GDM1 (cell line): ENCODE results near the gene MBNL1.

Source experiments
- DNase-seq: peaks from one replicate; lab custom pipeline; 2025; lab: John Stamatoyannopoulos, UW

Gene MBNL1

DNA sequence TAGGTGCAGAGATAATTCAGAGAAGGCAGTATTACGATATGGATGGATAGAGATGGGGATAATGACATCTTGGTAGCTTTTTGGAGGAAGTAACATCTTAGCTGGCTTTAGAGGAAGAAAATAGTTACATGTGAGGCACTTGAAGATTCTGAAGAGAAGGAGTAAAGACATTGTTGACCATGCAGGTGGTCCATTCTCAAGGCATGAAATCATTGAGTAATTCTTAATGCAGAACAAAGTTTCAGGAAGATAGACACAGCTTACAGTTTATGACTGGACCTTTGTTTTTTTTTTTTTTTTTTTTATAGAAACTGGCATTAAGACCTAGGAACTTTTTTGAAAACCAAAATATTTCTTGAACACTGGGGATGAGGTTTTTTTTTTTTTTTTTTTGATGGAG lies 28.2 kb downstream of the MBNL1 start:
- DNase-seq, result no peak

DNA sequence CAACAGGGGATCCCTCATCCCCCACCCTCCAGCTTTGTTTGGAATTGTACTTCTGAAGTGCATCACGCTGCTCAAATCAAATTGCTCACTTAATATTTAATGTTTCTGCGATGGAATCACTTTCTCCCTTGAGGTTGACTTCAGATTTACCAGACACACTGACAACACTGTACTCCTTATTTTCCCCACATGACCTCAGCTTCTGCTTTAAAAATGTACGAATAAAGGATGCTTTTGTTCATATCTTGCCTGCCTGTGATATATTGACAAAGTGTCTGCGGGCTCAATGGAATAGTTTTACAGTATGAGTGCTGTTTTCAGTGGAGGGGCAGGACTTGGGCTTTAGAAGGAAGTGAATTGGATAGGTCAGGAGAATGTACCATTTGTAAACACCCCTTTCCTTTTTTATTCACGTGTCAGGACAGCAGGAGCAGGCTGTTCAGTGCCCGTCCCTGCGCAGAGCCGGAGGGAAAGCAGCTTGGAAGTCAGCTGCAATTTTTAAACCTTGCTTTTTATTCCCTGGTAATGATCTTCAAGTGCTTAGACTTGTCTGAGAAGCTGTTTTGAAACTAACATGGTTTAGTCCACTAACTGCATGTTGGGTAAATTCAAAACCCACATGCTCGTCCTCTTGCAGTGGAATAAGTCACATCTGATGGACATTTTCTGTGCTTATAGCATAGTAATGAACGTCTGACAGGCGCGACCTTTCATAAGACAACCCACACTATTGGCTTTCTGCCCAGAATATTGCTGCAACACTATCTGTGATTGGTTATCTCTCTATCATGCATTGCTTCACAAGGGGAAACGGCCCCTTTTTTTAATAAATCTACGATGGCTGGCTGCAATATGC lies 29.9 kb downstream of the MBNL1 start:
- DNase-seq, result no peak

DNA sequence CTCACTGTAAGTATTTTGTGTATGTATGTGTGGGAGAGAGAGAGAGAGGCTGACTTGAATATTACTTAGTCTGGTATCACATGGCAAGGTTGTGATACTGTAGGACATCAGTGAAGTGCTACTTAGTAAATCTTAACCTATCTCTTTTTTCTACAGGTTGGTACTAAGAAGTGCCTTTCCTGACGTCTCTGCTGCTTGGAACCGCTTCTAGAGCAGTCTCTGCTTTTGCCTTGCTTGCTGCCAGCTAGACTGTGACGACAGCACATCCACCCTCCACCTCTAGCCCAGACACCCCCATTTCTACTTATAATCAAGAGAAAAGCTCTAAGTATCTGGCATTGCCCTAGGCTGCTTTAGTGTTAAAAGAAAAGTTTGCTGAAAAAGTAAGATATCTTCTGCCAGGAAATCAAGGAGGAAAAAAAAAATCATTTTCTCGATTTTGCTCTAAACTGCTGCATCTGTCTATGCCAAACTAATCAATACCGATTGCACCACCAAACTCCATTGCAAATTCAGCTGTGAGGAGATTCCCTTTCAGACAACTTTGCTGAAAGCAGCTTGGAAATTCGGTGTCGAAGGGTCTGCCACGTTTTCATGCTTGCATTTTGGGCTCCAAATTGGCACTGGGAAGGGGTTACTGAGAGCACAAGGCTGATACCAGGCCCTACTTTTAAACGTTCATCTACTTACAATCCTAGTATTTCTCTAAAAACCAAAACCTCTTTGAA lies 30.7 kb downstream of the MBNL1 start:
- no peak for DNase-seq

DNA sequence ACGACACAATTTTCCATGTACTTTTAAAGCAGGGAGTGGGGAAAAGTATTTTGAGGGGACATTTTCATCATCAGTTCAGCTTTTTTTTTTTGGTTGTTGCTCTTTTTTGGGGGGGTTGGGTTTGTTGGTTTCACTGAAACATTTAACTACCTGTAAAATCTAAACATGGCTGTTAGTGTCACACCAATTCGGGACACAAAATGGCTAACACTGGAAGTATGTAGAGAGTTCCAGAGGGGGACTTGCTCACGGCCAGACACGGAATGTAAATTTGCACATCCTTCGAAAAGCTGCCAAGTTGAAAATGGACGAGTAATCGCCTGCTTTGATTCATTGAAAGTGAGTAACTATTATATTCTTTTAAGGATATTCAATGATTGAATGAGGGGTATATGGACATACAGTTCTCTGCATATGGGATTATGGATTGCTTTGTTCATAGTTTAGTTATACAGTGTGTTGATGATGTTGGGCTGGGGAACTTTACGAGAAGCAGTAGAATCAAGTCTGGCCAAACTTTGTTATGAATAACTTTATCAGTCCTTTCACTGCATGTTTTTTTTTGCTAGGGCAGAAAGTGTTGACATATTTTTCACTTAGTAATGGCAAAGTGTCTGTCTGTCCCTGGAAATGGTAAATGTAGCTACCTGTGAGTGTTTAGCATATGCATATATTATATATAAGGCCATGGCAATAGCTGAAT lies 31.5 kb downstream of the MBNL1 start:
- DNase-seq, result no peak

DNA sequence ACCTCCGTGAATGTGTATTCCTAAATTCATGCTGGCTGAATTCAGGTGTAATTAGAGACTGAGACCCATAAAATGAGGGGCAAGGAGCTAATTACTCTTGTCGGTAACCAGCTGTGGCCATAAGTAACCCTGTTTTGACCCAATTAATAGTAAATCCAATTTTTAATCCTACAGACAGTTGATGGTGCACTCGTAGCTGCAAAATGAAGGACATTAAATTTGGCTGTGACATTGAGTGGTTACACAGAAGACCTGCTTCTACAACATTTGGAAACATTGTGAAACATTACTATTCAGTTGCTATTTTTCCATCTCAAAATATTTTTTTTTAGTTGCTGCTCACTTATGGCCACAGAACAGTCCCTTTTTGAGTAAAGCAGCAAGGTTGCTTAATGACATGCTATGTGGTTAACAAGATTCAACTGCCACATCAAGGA lies 33.0 kb downstream of the MBNL1 start:
- no peak for DNase-seq

DNA sequence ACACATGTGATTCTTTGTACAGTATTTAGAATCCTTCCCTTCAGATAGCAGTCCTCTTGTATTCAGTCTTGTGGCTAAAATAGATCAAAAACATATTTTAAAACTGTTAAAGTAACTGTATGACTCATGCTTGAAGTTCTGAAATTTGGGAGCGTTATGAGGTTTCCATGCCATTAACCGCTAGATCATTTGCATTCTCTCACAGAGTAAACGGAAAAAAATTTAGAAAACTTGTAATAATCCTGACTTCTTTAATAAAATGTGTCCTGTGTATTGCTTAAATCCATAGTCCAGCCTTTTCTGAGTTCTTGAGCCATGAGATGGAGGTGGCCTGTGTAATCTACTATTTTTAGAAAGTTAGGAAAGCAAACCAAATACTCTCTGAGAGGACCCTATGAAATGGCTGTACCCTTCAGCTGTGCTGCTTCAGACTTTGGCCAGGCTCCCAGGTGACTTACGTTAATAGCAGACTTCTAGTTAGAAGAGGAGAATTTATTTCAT lies 33.8 kb downstream of the MBNL1 start:
- no peak for DNase-seq

DNA sequence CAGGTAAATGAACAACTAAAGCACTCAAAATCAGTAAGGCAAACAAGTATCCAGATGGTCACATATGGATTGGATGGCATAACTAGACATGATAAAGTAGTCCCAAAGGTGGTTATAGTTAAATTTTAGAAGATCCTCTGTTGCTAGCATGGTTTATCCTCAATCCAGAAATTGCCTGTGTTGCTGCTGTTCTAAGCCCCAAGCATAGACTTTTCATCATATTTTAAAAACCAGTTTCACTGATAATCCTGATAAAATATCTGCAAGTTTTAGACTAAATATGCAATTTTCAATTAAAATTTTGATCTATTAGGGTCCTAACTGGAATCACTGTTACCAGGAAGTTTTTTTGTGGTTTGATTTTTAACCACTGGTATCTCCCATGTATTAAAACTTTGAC lies 35.4 kb downstream of the MBNL1 start:
- DNase-seq, result no peak

DNA sequence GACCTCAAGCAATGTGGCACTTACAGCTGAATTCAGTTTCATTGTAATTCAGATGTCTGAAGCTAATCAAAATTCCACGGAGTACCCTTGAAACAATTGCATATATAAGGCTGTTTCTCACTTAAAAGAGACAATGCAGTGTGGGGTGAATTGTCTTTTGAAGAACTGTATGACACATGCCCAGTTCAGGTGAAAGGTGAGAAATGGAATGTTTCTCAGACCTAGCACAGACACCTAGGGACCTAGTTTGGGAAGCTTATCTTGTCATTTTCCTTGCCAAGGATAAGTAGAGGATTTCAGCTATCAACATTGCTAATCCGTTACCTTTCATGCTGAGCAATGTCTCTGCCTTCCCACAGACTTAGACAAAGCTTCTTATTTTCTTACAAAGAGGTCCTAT lies 36.3 kb downstream of the MBNL1 start:
- no peak for DNase-seq

DNA sequence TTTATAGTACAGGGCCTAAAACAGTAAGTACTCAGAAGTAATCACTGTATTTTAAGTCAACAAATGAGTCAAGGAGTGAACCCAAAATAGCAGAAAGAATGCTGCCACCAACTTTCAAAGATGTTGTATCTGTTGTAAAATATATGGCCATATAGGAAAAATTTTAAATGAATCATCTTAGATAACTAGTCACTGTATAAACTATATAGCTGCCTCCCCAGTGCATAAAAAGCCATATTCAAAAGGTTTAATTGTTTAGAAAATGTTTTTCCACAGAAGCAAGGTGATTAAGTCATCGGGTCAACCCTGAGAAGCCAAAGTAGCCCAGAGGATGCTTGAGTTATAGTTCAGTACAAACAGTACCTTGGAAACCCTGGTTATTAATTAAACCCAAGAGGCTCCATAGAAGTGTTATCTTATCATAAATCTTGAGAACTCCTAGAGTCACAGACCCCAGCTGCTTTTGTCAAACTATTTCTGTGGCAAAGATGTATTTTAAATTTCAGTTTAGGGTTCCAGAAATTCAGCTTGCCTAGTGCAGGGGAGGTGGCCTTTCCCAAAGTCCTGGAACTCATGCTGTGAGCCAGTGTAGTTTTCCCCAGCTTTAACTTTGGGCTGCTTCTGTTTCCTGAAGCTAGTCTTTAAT lies 39.2 kb downstream of the MBNL1 start:
- DNase-seq, result no peak

DNA sequence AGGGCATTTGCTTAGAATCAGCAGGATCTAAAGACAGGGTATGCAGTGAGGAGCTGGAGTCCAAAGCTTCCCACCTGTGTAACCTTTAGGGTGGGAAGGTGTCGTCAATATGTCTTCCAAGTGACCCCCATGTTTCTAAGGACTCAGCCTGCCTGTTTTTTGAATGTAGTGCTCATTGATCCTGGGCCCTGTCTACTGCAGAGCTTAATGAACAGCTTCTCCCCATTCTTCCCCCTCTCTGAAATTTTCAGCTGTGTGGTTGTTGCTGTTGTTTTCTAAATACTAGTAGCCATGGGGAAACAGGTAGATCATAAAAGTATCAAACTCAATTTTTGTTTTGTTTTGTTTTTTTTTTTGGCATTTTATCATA lies 39.7 kb downstream of the MBNL1 start:
- no peak for DNase-seq

DNA sequence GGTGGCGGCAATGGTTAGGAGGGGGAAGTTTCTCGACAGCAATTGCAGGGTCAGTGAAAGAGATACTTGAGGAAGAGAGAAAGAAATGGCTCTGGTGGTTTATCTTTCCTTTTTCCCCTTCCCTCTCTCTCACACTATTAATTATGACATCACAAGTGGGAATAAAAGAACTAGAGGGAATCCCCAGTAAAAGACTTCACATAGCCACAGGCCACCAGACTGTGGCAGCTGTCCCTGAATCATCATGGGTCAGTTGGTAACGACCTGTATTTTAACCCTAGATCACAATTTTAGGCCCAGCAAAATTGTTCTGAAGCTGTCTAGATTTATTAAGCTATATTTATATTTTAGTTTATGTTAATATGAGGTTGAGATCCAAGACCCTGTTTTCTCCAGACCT lies 40.3 kb downstream of the MBNL1 start:
- DNase-seq, result no peak

DNA sequence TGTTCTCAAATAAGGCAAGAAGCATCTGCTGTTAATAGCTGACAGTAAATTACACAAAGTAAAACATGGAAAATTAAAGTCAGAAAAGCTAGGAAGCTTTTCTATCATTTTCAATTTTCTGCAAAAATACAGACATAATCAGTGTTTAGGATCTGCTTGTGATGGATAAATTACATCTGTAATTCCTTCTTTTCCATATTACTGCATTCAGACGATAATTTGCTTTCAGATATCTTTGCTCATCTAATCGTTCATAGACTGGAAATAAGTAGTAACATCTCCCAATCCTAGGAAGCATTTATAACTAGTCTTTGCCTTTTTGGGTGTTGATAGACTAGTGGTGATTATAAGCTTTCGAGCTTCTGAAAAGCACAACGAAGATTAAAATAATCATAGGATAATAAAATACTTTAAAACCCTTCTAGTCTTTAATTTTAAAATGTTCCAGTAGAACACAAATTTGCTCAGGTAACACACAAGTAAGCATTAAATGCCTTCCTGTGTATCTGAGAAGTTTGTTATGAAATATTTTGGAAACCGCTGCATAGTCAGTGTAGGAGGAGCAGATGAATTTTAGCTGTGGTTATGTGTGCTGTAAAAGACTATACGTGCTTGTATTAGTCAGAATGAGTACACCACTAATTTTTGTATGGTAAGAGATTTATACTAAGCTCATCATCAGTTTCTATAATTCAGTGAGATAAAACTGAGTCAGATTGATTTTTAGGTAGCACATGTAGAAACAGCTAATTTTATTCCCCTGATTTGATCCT lies 41.0 kb downstream of the MBNL1 start:
- no peak for DNase-seq

DNA sequence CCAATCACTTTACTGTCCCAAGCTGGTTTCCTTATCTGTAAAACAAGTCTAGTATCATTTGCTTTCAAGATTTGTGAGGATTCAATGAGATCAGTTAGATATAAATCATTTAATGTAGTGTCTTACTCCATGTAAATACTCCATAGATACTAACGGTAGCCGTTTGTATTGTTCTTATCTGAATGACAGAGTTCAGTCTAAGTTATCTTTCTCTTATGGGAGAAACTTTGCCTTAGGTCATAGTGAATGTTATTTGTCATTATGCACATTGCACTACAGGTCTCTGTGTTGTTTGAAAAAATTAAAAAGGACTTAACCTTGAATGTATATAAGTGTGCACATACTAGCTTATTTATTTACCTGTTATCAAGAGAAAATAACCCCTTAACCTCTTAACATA lies 44.7 kb downstream of the MBNL1 start:
- no peak for DNase-seq

DNA sequence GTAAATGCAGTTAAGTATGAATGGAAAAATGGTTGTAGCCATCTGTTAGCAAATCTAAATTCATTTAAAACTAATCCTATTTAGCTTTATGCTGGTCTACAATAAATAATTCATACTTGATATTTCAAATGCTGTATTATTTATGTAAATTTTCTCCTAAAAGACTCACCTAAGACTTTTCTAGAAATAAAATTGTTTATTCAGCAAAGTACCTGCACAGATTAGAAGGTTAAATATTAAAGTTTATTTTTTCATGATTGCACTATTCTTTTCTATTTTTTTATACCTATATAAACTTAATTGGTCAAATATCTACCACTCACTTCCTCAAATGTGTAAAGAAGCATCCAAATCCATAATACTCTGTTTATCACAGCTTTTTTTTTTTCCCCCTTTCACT lies 45.2 kb downstream of the MBNL1 start:
- DNase-seq, result no peak

DNA sequence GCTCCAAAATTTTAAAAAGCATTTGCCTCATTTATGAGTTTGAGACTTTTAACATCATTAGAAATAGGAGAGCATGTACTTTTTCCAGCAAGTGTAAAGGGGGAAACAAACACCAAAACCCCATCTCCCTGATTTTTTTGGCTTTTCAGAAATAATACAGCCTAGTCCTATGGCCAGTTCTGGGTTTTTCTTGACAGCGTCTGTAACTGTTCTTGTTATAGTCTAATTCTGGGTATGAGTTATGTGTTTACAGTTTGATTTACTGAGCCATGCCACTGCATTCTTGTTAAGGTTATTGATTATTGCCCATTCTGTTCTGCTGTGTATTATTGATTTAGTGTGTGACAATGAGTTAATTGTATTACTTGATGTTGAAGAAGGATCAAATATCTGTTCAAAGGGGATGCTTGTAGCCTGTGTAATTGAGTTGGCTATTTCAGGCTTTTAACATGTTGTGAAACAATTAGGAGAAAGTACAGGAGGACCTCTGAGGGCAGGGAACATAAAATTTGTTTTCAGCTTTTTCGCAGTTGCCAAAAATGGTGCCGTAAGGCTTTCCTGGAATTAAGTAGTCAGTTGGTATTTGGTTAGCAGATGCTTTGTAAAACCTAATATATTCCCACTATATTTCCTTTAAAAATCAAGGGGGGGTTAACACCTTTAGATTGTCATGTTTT lies 46.1 kb downstream of the MBNL1 start:
- no peak for DNase-seq

DNA sequence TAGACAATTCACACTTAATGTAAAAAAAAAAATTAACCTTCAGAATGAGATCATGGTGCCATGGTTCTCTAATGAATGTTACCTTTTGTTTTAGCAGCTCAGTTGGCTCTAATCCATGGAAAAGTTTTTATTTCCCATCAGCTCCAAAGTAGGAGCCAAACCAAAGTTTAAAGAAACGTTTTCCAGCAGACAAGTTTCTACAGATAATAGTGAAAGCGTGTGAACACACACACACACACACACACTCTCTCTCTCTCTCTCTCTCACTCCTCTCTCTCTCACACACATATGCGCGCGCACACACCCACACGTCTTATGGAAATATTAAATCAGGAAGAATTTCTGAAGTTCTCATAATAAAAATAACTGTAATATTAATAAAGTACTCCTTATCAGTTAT lies 46.9 kb downstream of the MBNL1 start:
- DNase-seq, result no peak

DNA sequence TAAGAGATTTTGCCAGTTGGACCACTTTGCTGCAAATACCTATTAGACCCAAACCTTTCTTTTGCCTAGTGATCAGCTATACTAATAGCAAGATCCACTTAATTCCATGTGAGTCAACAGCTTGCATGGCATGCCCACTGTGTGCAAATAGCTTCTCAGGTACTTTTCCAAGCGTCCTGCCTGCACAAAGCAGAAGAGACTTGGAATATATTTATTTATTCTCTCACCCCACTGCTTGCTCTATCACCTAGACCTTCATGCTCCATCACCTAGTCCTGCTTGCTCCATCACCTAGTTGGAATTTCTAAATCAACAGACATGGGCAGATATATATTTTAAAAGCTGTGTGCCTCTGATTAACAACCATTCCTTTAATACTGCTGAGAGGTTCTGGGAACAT lies 47.6 kb downstream of the MBNL1 start:
- no peak for DNase-seq

DNA sequence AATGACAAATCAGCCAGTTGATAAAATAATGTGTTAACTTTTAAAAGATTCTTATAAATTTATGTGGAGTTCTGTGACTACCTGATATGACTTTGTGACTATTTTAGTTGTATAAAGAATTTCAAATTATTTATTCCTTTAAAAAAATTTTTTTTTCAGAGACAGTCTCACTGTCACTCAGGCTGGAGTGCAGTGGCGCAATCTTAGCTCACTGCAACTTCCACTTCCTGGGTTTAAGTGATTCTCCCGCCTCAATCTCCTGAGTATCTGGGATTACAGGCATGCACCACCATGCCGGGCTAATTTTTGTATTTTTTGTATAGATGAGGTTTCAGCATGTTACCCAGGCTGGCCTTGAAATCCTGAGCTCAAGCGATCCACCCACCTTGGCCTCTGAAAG lies 48.5 kb downstream of the MBNL1 start:
- DNase-seq, result no peak

DNA sequence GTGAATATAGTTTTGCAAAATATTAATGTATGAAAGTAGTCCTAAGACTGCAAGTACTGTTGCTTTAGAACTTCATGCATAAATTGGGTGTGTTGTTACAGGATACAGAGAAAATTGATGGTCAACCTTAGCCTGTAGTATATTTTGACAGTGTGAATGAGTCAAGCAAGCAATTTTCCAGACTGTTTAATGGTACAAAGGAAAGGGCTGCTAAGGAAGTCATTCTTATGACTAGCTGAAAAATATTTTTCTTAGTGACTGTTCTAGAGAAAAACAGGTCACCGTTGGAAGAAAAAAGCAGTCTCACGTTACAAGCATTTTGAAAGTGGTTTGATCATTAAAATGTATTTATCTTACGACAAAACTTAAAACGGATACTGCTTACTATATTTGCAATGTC lies 49.2 kb downstream of the MBNL1 start:
- DNase-seq, result no peak

DNA sequence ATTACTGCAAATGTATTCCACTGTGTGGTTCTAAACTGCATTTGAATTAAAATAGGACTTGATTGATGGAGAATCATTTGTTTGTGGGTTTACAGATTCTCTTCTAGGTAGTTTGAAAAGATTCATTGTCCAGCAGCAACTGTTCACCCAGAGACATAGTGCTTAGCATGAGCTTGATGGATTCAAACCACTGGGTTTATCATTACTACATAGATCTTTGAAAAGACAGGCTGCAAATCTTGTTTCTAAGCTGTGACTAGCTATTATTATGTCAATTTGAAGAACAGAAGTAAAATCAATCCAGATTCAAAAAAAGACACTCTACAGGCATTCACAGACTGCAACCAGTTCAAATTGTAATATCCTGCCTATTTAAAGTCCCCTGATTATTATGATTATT lies 49.8 kb downstream of the MBNL1 start:
- DNase-seq, result no peak

DNA sequence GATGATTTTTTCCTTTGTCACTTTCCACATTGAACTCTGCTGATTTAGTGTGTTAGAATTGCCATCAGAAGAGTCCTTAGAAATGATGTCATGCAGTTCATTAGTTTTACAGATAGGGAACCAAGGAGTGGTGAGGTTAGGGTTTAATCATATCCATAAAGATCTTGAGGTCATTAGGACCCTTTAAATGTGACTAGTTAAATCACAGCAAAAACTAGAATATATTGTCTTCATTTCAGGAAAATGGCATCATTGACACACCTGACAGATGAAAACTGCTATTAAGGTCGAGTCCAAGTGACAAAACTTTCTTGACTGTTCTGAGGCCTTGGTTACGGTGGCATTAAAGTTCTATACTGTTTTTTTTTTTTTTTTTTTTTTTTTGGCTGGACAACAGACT lies 50.5 kb downstream of the MBNL1 start:
- DNase-seq, result no peak
